IMR-90 (cell line): ENCODE results near the gene MEF2D. TPM values are rescaled to one million over a fixed set of nuclear protein-coding genes. Genes with fewer than 3 reads are reported as not detected.

ENCODE experiments used
- ATAC-seq: fragments of 200-7000 bp; cut with Tn5 transposase; 2 replicates; pipeline ENCODE4 v1.9.1; 2020; ENCODE audit warnings: low read depth, mild to moderate bottlenecking, moderate library complexity
- BruUV-seq: library from RNA; stranded (reverse); fragments of 400-500 nt; replicated peaks from 2 replicates; lab custom pipeline; 2021; lab: Mats Ljungman, UMichigan
- CTCF ChIA-PET: fragments of 300-600 bp; formaldehyde crosslinking; extraction: SDS; loops from one replicate; lab custom pipeline; 2021; ENCODE audit warnings: antibody characterized with exemption; lab: Yijun Ruan, JAX
- POLR2A ChIA-PET: fragments of 300-600 bp; sonication (Branson Sonifier 250); formaldehyde crosslinking; loops from one replicate; lab custom pipeline; 2022; ENCODE audit warnings: antibody characterized with exemption; ENCODE audit not compliant: unreplicated experiment; lab: Charles Lee
- DNase-seq: peaks from one replicate; pipeline ENCODE4 v3.0.0; 2013
- H2AFZ ChIP-seq: replicated peaks from 2 replicates; pipeline ENCODE3; 2013; ENCODE audit warnings: low read length, mild to moderate bottlenecking; ENCODE audit not compliant: poor library complexity
- H2AK5ac ChIP-seq: 2 replicates; pipeline ENCODE4 v1.6.1; 2013; ENCODE audit warnings: low read depth, low read length, inconsistent platforms
- H2AK9ac ChIP-seq: replicated peaks from 2 replicates; pipeline ENCODE3; 2013; ENCODE audit warnings: mild to moderate bottlenecking, low read depth, low read length, moderate library complexity; ENCODE audit not compliant: poor library complexity
- H2BK120ac ChIP-seq: 2 replicates; pipeline ENCODE4 v1.6.1; 2013; ENCODE audit warnings: low read depth, low read length, inconsistent platforms
- H2BK15ac ChIP-seq: 3 replicates; pipeline ENCODE4 v1.6.1; 2013; ENCODE audit warnings: low read depth, low read length, inconsistent platforms
- H2BK20ac ChIP-seq: 2 replicates; pipeline ENCODE4 v1.6.1; 2013; ENCODE audit warnings: low read depth, mild to moderate bottlenecking, inconsistent platforms, low read length, moderate library complexity
- H2BK5ac ChIP-seq: 2 replicates; pipeline ENCODE4 v1.6.1; 2013; ENCODE audit warnings: mild to moderate bottlenecking, low read depth, low read length, inconsistent platforms; ENCODE audit not compliant: poor library complexity, severe bottlenecking
- H3K14ac ChIP-seq: replicated peaks from 2 replicates; pipeline ENCODE4 v1.6.1; 2013; ENCODE audit warnings: low read depth, low read length, inconsistent platforms
- H3K18ac ChIP-seq: 2 replicates; pipeline ENCODE4 v1.6.1; 2013; ENCODE audit warnings: low read depth, low read length, control low read depth
- H3K23ac ChIP-seq: 2 replicates; pipeline ENCODE4 v1.6.1; 2013; ENCODE audit warnings: low read depth, low read length, inconsistent platforms
- H3K27ac ChIP-seq: 2 replicates; pipeline ENCODE4 v1.5.1; 2013; ENCODE audit warnings: mild to moderate bottlenecking, control low read depth, low read length; ENCODE audit not compliant: insufficient read depth
- H3K27me3 ChIP-seq: 2 replicates; pipeline ENCODE4 v1.6.1; 2013; ENCODE audit warnings: low read length; ENCODE audit not compliant: control insufficient read depth, insufficient read depth
- H3K36me3 ChIP-seq: 2 replicates; pipeline ENCODE4 v1.6.1; 2013; ENCODE audit warnings: low read length, mixed read lengths; ENCODE audit not compliant: control insufficient read depth, insufficient read depth
- H3K4ac ChIP-seq: 2 replicates; pipeline ENCODE4 v1.6.1; 2013; ENCODE audit warnings: low read depth, low read length, inconsistent platforms
- H3K4me1 ChIP-seq: 2 replicates; pipeline ENCODE4 v1.6.1; 2013; ENCODE audit warnings: low read length, mixed read lengths; ENCODE audit not compliant: control insufficient read depth, insufficient read depth
- H3K4me2 ChIP-seq: 2 replicates; pipeline ENCODE4 v1.6.1; 2013; ENCODE audit warnings: low read depth, mild to moderate bottlenecking, control low read depth, low read length, moderate library complexity
- H3K4me3 ChIP-seq: 2 replicates; pipeline ENCODE4 v1.5.1; 2013; ENCODE audit warnings: low read depth, mild to moderate bottlenecking, control low read depth, low read length, moderate library complexity; ENCODE audit not compliant: insufficient read depth
- H3K56ac ChIP-seq: 2 replicates; pipeline ENCODE4 v1.6.1; 2013; ENCODE audit warnings: low read length, inconsistent platforms; ENCODE audit not compliant: insufficient read depth; ENCODE audit errors: extremely low read depth
- H3K79me1 ChIP-seq, 2 experiments: 2 replicates each; pipeline ENCODE4 v1.6.1; 2013; ENCODE audit warnings: low read length in 2 of 2, inconsistent platforms in 1 of 2, low read depth in 1 of 2
- H3K9ac ChIP-seq: 2 replicates; pipeline ENCODE4 v1.6.1; 2013; ENCODE audit warnings: low read depth, low read length, control low read depth
- H3K9me1 ChIP-seq: 2 replicates; pipeline ENCODE4 v1.6.1; 2013; ENCODE audit warnings: low read length, inconsistent platforms; ENCODE audit not compliant: insufficient read depth
- H3K9me3 ChIP-seq: 2 replicates; pipeline ENCODE4 v1.6.1; 2013; ENCODE audit warnings: low read length; ENCODE audit not compliant: control insufficient read depth, insufficient read depth
- H4K20me1 ChIP-seq: 2 replicates; pipeline ENCODE4 v1.6.1; 2013; ENCODE audit warnings: low read length, inconsistent platforms; ENCODE audit not compliant: insufficient read depth
- H4K5ac ChIP-seq: 2 replicates; pipeline ENCODE4 v1.6.1; 2013; ENCODE audit warnings: mild to moderate bottlenecking, low read depth, low read length, control low read depth
- H4K8ac ChIP-seq, 2 experiments: 2 replicates each; pipeline ENCODE4 v1.6.1; 2013; ENCODE audit warnings: low read depth in 2 of 2, low read length in 2 of 2, control low read depth in 1 of 2, inconsistent platforms in 1 of 2
- H4K91ac ChIP-seq: 2 replicates; pipeline ENCODE4 v1.6.1; 2013; ENCODE audit warnings: low read depth, low read length, inconsistent platforms; ENCODE audit not compliant: insufficient read depth
- BHLHE40 ChIP-seq: fragments of 150-350 bp; IDR thresholded peaks from 2 replicates; pipeline ENCODE4 v1.6.1; 2016; ENCODE audit warnings: mild to moderate bottlenecking, low read depth, low read length
- ELK1 ChIP-seq: fragments of 150-350 bp; IDR thresholded peaks from 2 replicates; pipeline ENCODE4 v1.6.1; 2016; ENCODE audit warnings: low read depth, mild to moderate bottlenecking, low read length, moderate library complexity, borderline replicate concordance
- FOS ChIP-seq: fragments of 150-350 bp; IDR thresholded peaks from 2 replicates; pipeline ENCODE4 v1.6.1; 2016; ENCODE audit warnings: low read depth, low read length
- MXI1 ChIP-seq: IDR thresholded peaks from 2 replicates; pipeline ENCODE4 v1.6.1; 2012; ENCODE audit warnings: low read depth, mild to moderate bottlenecking, low read length, moderate library complexity, borderline replicate concordance
- NFE2L2 ChIP-seq: fragments of 150-350 bp; IDR thresholded peaks from 2 replicates; pipeline ENCODE4 v1.6.1; 2016; ENCODE audit warnings: low read depth, mild to moderate bottlenecking, low read length
- POLR2A ChIP-seq: IDR thresholded peaks from 2 replicates; pipeline ENCODE4 v1.6.1; 2012; ENCODE audit warnings: mild to moderate bottlenecking, low read depth, low read length
- RCOR1 ChIP-seq: IDR thresholded peaks from 2 replicates; pipeline ENCODE4 v1.6.1; 2012; ENCODE audit warnings: mild to moderate bottlenecking, low read length, improper control_type of control experiment; ENCODE audit not compliant: insufficient replicate concordance
- SMC3 ChIP-seq: fragments of 150-350 bp; IDR thresholded peaks from 2 replicates; pipeline ENCODE4 v1.6.1; 2016; ENCODE audit warnings: low read depth, mild to moderate bottlenecking, antibody characterized with exemption, low read length, moderate library complexity
- WGBS, 2 experiments: methylation state at CpG; one replicate each; pipeline versions ENCODE4 v1.1.5 to v1.1.7; 2013; ENCODE audit warnings: missing lambda C conversion rate in 2 of 2; ENCODE audit not compliant: insufficient read length in 1 of 2; ENCODE audit errors: extremely low coverage in 2 of 2; 5-methylcytosine and 5-hydroxymethylcytosine counted together
- dilution Hi-C: fragments of 300-500 bp; cut with HindIII; formaldehyde crosslinking; loops from one replicate; pipeline ENCODE4 v1.14.3; 2018; ENCODE audit warnings: low sequenced_read_pairs; ENCODE audit not compliant: unreplicated experiment
- in situ Hi-C: fragments of 300-500 bp; cut with MboI; formaldehyde crosslinking; loops from 3 replicates; pipeline ENCODE4 v1.14.3; 2019; ENCODE audit warnings: low sequenced_read_pairs, inconsistent platforms, mixed read lengths
- intact Hi-C: fragments of 100-400 bp; cut with micrococcal nuclease; formaldehyde crosslinking; loops from 2 replicates; pipeline ENCODE4 v1.10.0; 2022
- polyA plus RNA-seq, 3 experiments: library from polyadenylated mRNA; depleted of rRNA; stranded (reverse); fragments of >200 nt; gene quantifications; 2 replicates each; pipeline ENCODE4 v1.2.3, GENCODE V29; 2012; ENCODE audit warnings: low replicate concordance in 1 of 3
- total RNA-seq: library from RNA; depleted of rRNA; stranded (reverse); fragments of >200 nt; gene quantifications from 2 replicates; pipeline ENCODE4 v1.2.3, GENCODE V29; 2012

MEF2D gene
- total and polyA plus RNA-seq, 2 of the 4 experiments (the other 2 are of a cell fraction), result 2.9 to 20.0 TPM

- H3K27me3 ChIP-seq, result no peaks in the 10 kb centered on the region
- H3K9me1 ChIP-seq, result peaks cover 75% of the 10 kb centered on the region
- no peak overlapping the region for H4K5ac ChIP-seq
- no peak overlapping the region for H3K14ac ChIP-seq
- DNase-seq, result no peak
- no peak overlapping the region for H3K27ac ChIP-seq
- no peak overlapping the region for H2AK9ac ChIP-seq
- H3K4me2 ChIP-seq, result no peak overlapping the region
- no peak overlapping the region for H2BK120ac ChIP-seq
- 0 out of 2 replicates have a peak overlapping the region, but pooled peaks have one; percentile 15 for H3K23ac ChIP-seq
- dilution Hi-C loops, result no loop called here
- intact Hi-C loops, result no loop called here
- ATAC-seq, result no peak
- H3K4ac ChIP-seq, result no peak overlapping the region
- H3K9me3 ChIP-seq, result no peaks in the 10 kb centered on the region
- CTCF ChIA-PET, result no interaction called here
- in situ Hi-C loops, result no loop called here
- peaks cover 5% of the 10 kb centered on the region for H3K36me3 ChIP-seq
- H2AFZ ChIP-seq, result no peak overlapping the region
- H3K56ac ChIP-seq, result no peak overlapping the region
- H4K91ac ChIP-seq, result no peak overlapping the region
- H3K9ac ChIP-seq, result no peak overlapping the region
- no peak for TF ChIP-seq NFE2L2
- TF ChIP-seq MXI1, result no peak
- no peak for TF ChIP-seq SMC3
- no peak for TF ChIP-seq ELK1
- no peak for TF ChIP-seq BHLHE40
- no peak for TF ChIP-seq RCOR1
- TF ChIP-seq FOS, result no peak
- TF ChIP-seq POLR2A, result no peak
- 72% methylated on average over 3 of the region's 6 CpGs; no CpG with 5 or more reads in 1 of the 2 experiments for WGBS, 2 experiments
- H2BK5ac ChIP-seq, result no peak overlapping the region
- H2AK5ac ChIP-seq, result no peak overlapping the region
- no peak overlapping the region for H2BK15ac ChIP-seq
- no peak overlapping the region for H3K18ac ChIP-seq
- no peak overlapping the region for H4K8ac ChIP-seq
- POLR2A ChIA-PET, result no interaction called here
- H3K79me1 ChIP-seq, result peaks cover 9 to 98% of the 10 kb centered on the region in 2 experiments; a peak in 3 of 4 replicates
- H4K20me1 ChIP-seq, result peaks cover 100% of the 10 kb centered on the region
- H2BK20ac ChIP-seq, result no peak overlapping the region
- BruUV-seq, result no TSS peak
- H3K4me1 ChIP-seq, result peaks cover 61% of the 10 kb centered on the region
- no peak overlapping the region for H3K4me3 ChIP-seq
Measured at GRCh38 chr1:156492013-156492590, 8.5 kb downstream of the MEF2D start.
